ENCODE results near the gene ISCA1. TPM values are rescaled to one million over a fixed set of nuclear protein-coding genes. Genes with fewer than 3 reads are reported as not detected.
"Not testable (repeated sequence)": the region's sequence is repeated elsewhere in the genome, so short reads cannot be mapped to it uniquely, and the experiment has no call there.

Gene ISCA1
- 66.5 TPM for total RNA-seq
- long read RNA-seq, transcript ISCA1-203 (4 exons, 1,958 nt), result major isoform, 35 of 36 reads
- long read RNA-seq, partial matches to known transcripts, result 0 of 36 reads
- long read RNA-seq, other reads (novel, unspliced or antisense), result 1 of 36 reads

- intact Hi-C loops (cut with DNase I), result loop anchor here (10.0 kb wide), 1 partner anchor 78 kb away; no protein-coding TSS in a partner anchor
- peak; percentile 97 for ATAC-seq
These were observed at the start of gene ISCA1 for GRCh38 chr9:86282077-86282978. TSS of gene ISCA1 (minus strand) at chr9:86282538. CDS start at chr9:86282458, 80 bp downstream.

GRCh38 chr9:86330186-86330585 lies 47.8 kb upstream of the ISCA1 start:
- no peak for ATAC-seq
- no peak for DNase-seq (ENCODE audit: missing footprints)
- intact Hi-C loops (cut with DNase I), result no loop called here

More at GRCh38 chr9:86282077-86282978, at the start of gene ISCA1:
- peak; percentile 99 for DNase-seq (ENCODE audit: missing footprints)

- intact Hi-C loops (cut with DNase I), result no loop called here
- DNase-seq (ENCODE audit: missing footprints) (no peak), ATAC-seq (no peak)
These were observed 47.3 kb upstream of the ISCA1 start for GRCh38 chr9:86329649-86330048.

GRCh38 chr9:86328156-86328555 lies 45.8 kb upstream of the ISCA1 start:
- ATAC-seq, result no peak
- intact Hi-C loops (cut with DNase I), result no loop called here
- no peak for DNase-seq (ENCODE audit: missing footprints)

- intact Hi-C loops (cut with DNase I), result no loop called here
- DNase-seq (ENCODE audit: missing footprints) (no peak), ATAC-seq (no peak)
These were observed 44.2 kb upstream of the ISCA1 start for GRCh38 chr9:86326536-86326935.

GRCh38 chr9:86324901-86325300 lies 42.6 kb upstream of the ISCA1 start:
- intact Hi-C loops (cut with DNase I), result no loop called here
- ATAC-seq, result no peak
- DNase-seq (ENCODE audit: missing footprints), result no peak

- ATAC-seq (no peak), DNase-seq (ENCODE audit: missing footprints) (no peak)
- intact Hi-C loops (cut with DNase I), result no loop called here
These were observed 42.0 kb upstream of the ISCA1 start for GRCh38 chr9:86324308-86324707.

GRCh38 chr9:86322973-86323644 lies 40.8 kb upstream of the ISCA1 start:
- no peak for ATAC-seq
- intact Hi-C loops (cut with DNase I), result no loop called here
- no peak for DNase-seq (ENCODE audit: missing footprints)

GRCh38 chr9:86321373-86321772 lies 39.0 kb upstream of the ISCA1 start:
- intact Hi-C loops (cut with DNase I), result no loop called here
- ATAC-seq (no peak), DNase-seq (ENCODE audit: missing footprints) (no peak)

- DNase-seq (ENCODE audit: missing footprints) (no peak), ATAC-seq (no peak)
- intact Hi-C loops (cut with DNase I), result no loop called here
These were observed 35.8 kb upstream of the ISCA1 start for GRCh38 chr9:86318187-86318586.

- intact Hi-C loops (cut with DNase I), result no loop called here
- DNase-seq (ENCODE audit: missing footprints) (no peak), ATAC-seq (no peak)
These were observed 32.7 kb upstream of the ISCA1 start for GRCh38 chr9:86315078-86315477.

- ATAC-seq; intact Hi-C loops (cut with DNase I); DNase-seq (ENCODE audit: missing footprints): not testable (repeated sequence)
These were observed 30.6 kb upstream of the ISCA1 start for GRCh38 chr9:86312959-86313358.

GRCh38 chr9:86308687-86309086 lies 26.3 kb upstream of the ISCA1 start:
- intact Hi-C loops (cut with DNase I), result no loop called here
- no peak for DNase-seq (ENCODE audit: missing footprints)

GRCh38 chr9:86304236-86304730 lies 21.9 kb upstream of the ISCA1 start:
- ATAC-seq (no peak), DNase-seq (ENCODE audit: missing footprints) (no peak)
- intact Hi-C loops (cut with DNase I), result no loop called here

More at GRCh38 chr9:86308687-86309086, 26.3 kb upstream of the ISCA1 start:
- ATAC-seq, result no peak

- ATAC-seq (no peak), DNase-seq (ENCODE audit: missing footprints) (no peak)
- intact Hi-C loops (cut with DNase I), result no loop called here
These were observed 21.1 kb upstream of the ISCA1 start for GRCh38 chr9:86303316-86303975.

GRCh38 chr9:86301686-86302085 lies 19.3 kb upstream of the ISCA1 start:
- DNase-seq (ENCODE audit: missing footprints) (no peak), ATAC-seq (no peak)
- intact Hi-C loops (cut with DNase I), result no loop called here

- DNase-seq (ENCODE audit: missing footprints) (no peak), ATAC-seq (no peak)
- intact Hi-C loops (cut with DNase I), result no loop called here
These were observed 18.4 kb upstream of the ISCA1 start for GRCh38 chr9:86300701-86301100.

GRCh38 chr9:86298873-86299272 lies 16.5 kb upstream of the ISCA1 start:
- no peak for ATAC-seq
- intact Hi-C loops (cut with DNase I), result no loop called here
- no peak for DNase-seq (ENCODE audit: missing footprints)

GRCh38 chr9:86290341-86290740 lies 8.0 kb upstream of the ISCA1 start:
- DNase-seq (ENCODE audit: missing footprints); intact Hi-C loops (cut with DNase I); ATAC-seq: not testable (repeated sequence)
